GM12878 (cell line): ENCODE measurements around the gene LARP6. TPM values are rescaled to one million over a fixed set of nuclear protein-coding genes. Genes with fewer than 3 reads are reported as not detected.

Experiments used
- ATAC-seq: fragments of 200-7000 bp; cut with Tn5 transposase; 3 replicates; pipeline ENCODE4 v1.9.1; 2020; ENCODE audit warnings: mild to moderate bottlenecking, moderate library complexity
- BruUV-seq: library from RNA; stranded (reverse); fragments of 400-500 nt; replicated peaks from 2 replicates; lab custom pipeline; 2021; lab: Mats Ljungman, UMichigan
- CTCF ChIA-PET: fragments of 300-600 bp; sonication (Branson Sonifier 250); formaldehyde crosslinking; extraction: SDS; loops from one replicate; lab custom pipeline; 2021; ENCODE audit warnings: inconsistent platforms; lab: Yijun Ruan, JAX
- POLR2A ChIA-PET: fragments of 350-600 bp; formaldehyde crosslinking; extraction: SDS; loops from one replicate; lab custom pipeline; 2021; ENCODE audit warnings: inconsistent platforms; lab: Charles Lee
- RAD21 ChIA-PET: fragments of 300-600 bp; sonication (Branson Sonifier 250); formaldehyde crosslinking; loops from one replicate; lab custom pipeline; 2023; ENCODE audit warnings: antibody characterized with exemption; ENCODE audit not compliant: unreplicated experiment; lab: Charles Lee
- SMC1A ChIA-PET: fragments of 300-600 bp; sonication (Branson Sonifier 250); formaldehyde crosslinking; loops from one replicate; lab custom pipeline; 2023; ENCODE audit not compliant: unreplicated experiment, uncharacterized antibody; lab: Charles Lee
- DNase-seq: peaks from one replicate; pipeline ENCODE4 v3.0.0-alpha.2; 2011; ENCODE audit warnings: low read depth, low spot score
- FAIRE-seq: peaks from 3 replicates; lab custom pipeline; 2011; peaks lifted over from hg19 to GRCh38; lab: Jason Lieb, UNC
- H2AFZ ChIP-seq: 2 replicates; pipeline ENCODE4 v1.6.0; 2011; ENCODE audit warnings: low read depth, low read length, control low read depth; ENCODE audit not compliant: control insufficient read depth
- H3K27ac ChIP-seq: 2 replicates; pipeline ENCODE4 v1.5.1; 2011; ENCODE audit warnings: control low read depth; ENCODE audit not compliant: control insufficient read depth, insufficient read depth
- H3K27me3 ChIP-seq, 2 experiments: replicated peaks in 1 of 2; 2 replicates each; pipeline versions ENCODE4 v1.6.0 to v1.6.1; 2011; ENCODE audit warnings: low read length in 1 of 2; ENCODE audit not compliant: control insufficient read depth in 2 of 2, insufficient read depth in 2 of 2
- H3K36me3 ChIP-seq, 2 experiments: 2 replicates each; pipeline ENCODE4 v1.5.1; 2011; ENCODE audit warnings: low read length in 1 of 2; ENCODE audit not compliant: control insufficient read depth in 2 of 2, insufficient read depth in 2 of 2
- H3K4me1 ChIP-seq: 2 replicates; pipeline ENCODE4 v1.6.1; 2011; ENCODE audit warnings: mild to moderate bottlenecking, low read length, moderate library complexity, mixed read lengths; ENCODE audit not compliant: control insufficient read depth, insufficient read depth
- H3K4me2 ChIP-seq: 2 replicates; pipeline ENCODE4 v1.6.0; 2011; ENCODE audit warnings: control low read depth; ENCODE audit not compliant: control insufficient read depth, insufficient read depth
- H3K4me3 ChIP-seq: fragments of 200-600 bp; sonication (generic); 2 replicates; pipeline ENCODE4 v1.5.1; 2016
- H3K79me2 ChIP-seq: 2 replicates; pipeline ENCODE4 v1.6.0; 2011; ENCODE audit warnings: low read length; ENCODE audit not compliant: control insufficient read depth, insufficient read depth
- H3K9ac ChIP-seq: 2 replicates; pipeline ENCODE4 v1.8.0; 2011; ENCODE audit warnings: low read length, control low read depth, mixed read lengths; ENCODE audit not compliant: control insufficient read depth, insufficient read depth
- H3K9me3 ChIP-seq: replicated peaks from 3 replicates; pipeline ENCODE4 v1.5.1; 2011; ENCODE audit warnings: mild to moderate bottlenecking, low read length; ENCODE audit not compliant: control insufficient read depth, insufficient read depth
- H4K20me1 ChIP-seq: 2 replicates; pipeline ENCODE4 v1.6.0; 2011; ENCODE audit not compliant: control insufficient read depth, insufficient read depth
- ATF3 ChIP-seq: IDR thresholded peaks from 2 replicates; pipeline ENCODE4 v1.6.1; 2011; ENCODE audit warnings: low read depth, mild to moderate bottlenecking, low read length, moderate library complexity, borderline replicate concordance; ENCODE audit errors: extremely low read depth
- BCLAF1 ChIP-seq: fragments of 450-650 bp; IDR thresholded peaks from 2 replicates; pipeline ENCODE4 v1.6.1; 2017; ENCODE audit warnings: antibody characterized with exemption, mild to moderate bottlenecking, moderate library complexity
- BHLHE40 ChIP-seq, 2 experiments: fragments of 450-650 bp in 1 of 2; IDR thresholded peaks; 2 replicates each; pipeline ENCODE4 v1.6.1; 2011 to 2017; ENCODE audit warnings: low read depth in 2 of 2, borderline replicate concordance in 1 of 2, improper control_type of control experiment in 1 of 2, low read length in 1 of 2, mild to moderate bottlenecking in 1 of 2
- KLF5 ChIP-seq: fragments of 450-650 bp; IDR thresholded peaks from 2 replicates; pipeline ENCODE4 v1.6.1; 2014; ENCODE audit warnings: mild to moderate bottlenecking; ENCODE audit not compliant: partially characterized antibody
- MEF2A ChIP-seq: IDR thresholded peaks from 2 replicates; pipeline ENCODE4 v1.6.1; 2011; ENCODE audit warnings: low read depth, mild to moderate bottlenecking, low read length, moderate library complexity; ENCODE audit not compliant: insufficient read depth
- PAX5 ChIP-seq: IDR thresholded peaks from 2 replicates; pipeline ENCODE4 v1.6.1; 2011; ENCODE audit warnings: low read depth, low read length, borderline replicate concordance
- POLR2A ChIP-seq: IDR thresholded peaks from 2 replicates; pipeline ENCODE4 v1.6.1; 2011; ENCODE audit warnings: low read depth, mild to moderate bottlenecking, low read length
- SIX5 ChIP-seq: IDR thresholded peaks from 2 replicates; pipeline ENCODE4 v1.6.1; 2011; ENCODE audit warnings: mild to moderate bottlenecking, low read depth, low read length, moderate library complexity; ENCODE audit not compliant: severe bottlenecking
- SMC3 ChIP-seq: IDR thresholded peaks from 2 replicates; pipeline ENCODE4 v1.6.1; 2011; ENCODE audit warnings: low read length, improper control_type of control experiment, borderline replicate concordance
- SPI1 ChIP-seq: IDR thresholded peaks from 2 replicates; pipeline ENCODE4 v1.6.1; 2011; ENCODE audit warnings: low read depth, mild to moderate bottlenecking, low read length, moderate library complexity, borderline replicate concordance; ENCODE audit not compliant: insufficient read depth
- STAT1 ChIP-seq: fragments of 450-650 bp; conservative IDR thresholded peaks from 2 replicates; pipeline ENCODE4 v1.6.1; 2014; ENCODE audit warnings: antibody characterized with exemption, mild to moderate bottlenecking
- WGBS: methylation state at CpG from one replicate; pipeline ENCODE4 v1.1.6; 2016; ENCODE audit warnings: low lambda C conversion rate; ENCODE audit not compliant: insufficient replicate concordance, insufficient coverage; ENCODE audit errors: missing lambda C conversion rate; 5-methylcytosine and 5-hydroxymethylcytosine counted together
- in situ Hi-C: fragments of 300-500 bp; cut with MboI; formaldehyde crosslinking; loops from 9 replicates; pipeline ENCODE4 v1.14.3; 2018; ENCODE audit warnings: mixed read lengths
- intact Hi-C: fragments of 100-400 bp; cut with micrococcal nuclease; formaldehyde crosslinking; loops from one replicate; pipeline ENCODE4 v1.14.2; 2022; ENCODE audit not compliant: unreplicated experiment
- polyA plus RNA-seq, 11 experiments: library from polyadenylated mRNA; depleted of rRNA in 4 of 11; unstranded in 6 of 11; stranded (reverse) in 5 of 11; fragments of >200 nt; fragmentation: Nextera tagmentation in 4 of 11; fragmentation: Illumina TruSeq in 1 of 11; extraction: Ambion mirVana in 4 of 11; extraction: Trizol in 1 of 11; gene quantifications; 1 replicate in 1 of 11; 2 replicates in 10 of 11; pipeline versions ENCODE4 v1.2.1 to v1.2.3, GENCODE V29; 2011 to 2016; ENCODE audit warnings: inconsistent platforms in 2 of 11, missing spikeins in 2 of 11, low read depth in 1 of 11
- total RNA-seq, 4 experiments: library from RNA; depleted of rRNA in 3 of 4; stranded (reverse); fragments of >200 nt in 3 of 4; fragmentation: Illumina TruSeq in 1 of 4; extraction: Trizol in 1 of 4; gene quantifications; 2 replicates each; pipeline versions ENCODE4 v1.2.1 to v1.2.3, GENCODE V29; 2013 to 2021

The LARP6 gene
- total and polyA plus RNA-seq, 10 of the 15 experiments (the other 5 are each of a cell fraction or from before 2014, with no cell fraction given), result 0.74 to 14.6 (median 3.9) TPM

DNA sequence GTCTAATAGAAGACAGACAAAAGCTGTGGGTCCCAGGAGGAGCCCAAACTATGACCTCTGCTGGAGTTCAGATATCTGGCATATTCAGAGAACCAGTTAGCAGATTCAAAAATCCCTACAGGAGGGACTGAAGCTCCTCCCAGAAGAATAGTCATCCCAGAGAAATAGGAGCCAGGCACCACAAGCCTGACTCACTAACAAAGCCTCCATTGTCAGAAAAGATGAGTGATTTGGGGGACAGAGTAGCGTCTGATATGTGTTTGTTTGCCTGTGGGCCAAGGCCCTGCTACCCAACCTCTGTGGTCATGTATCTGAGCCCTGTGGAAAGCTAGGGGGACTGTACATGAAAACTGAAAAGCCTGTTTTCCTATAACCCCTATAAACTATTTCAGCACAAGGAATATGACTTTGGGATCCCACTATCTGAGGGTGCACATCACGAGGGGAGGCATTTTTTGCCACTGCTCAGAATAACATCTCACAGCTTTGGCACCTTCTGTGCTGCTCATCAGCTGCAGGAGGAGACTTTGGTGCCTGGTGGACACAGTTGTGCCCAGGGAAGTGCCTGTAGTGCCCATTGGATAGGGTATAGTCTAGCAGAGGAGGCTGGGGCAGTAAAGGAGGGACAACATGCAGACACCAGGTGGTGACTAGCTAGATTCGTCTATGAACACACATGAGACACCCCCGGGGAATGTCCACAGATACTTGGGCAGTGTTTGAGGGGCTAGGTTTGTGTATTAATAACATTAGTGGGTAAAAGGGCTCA lies 9.7 kb upstream of the LARP6 start:
- in situ Hi-C loops, result no loop called here
- RAD21 ChIA-PET, result no interaction called here
- Histone ChIP-seq H3K4me2 (no peak overlapping the region), H3K9ac (no peak overlapping the region), H3K4me1 (no peaks in the 10 kb centered on the region), H4K20me1 (no peaks in the 10 kb centered on the region), H3K27ac (no peak overlapping the region), H3K36me3 (no peaks in the 10 kb centered on the region), H3K79me2 (no peaks in the 10 kb centered on the region), H3K4me3 (no peak overlapping the region)
- CTCF ChIA-PET, result no interaction called here
- no TSS peak for BruUV-seq
- DNase-seq, result no peak
- 60% methylated on average over 4 of the region's 4 CpGs for WGBS
- intact Hi-C loops, result no loop called here
- no peak for FAIRE-seq
- POLR2A ChIA-PET, result no interaction called here
- no peak for ATAC-seq
- TF ChIP-seq BCLAF1, result no peak
- no peak for TF ChIP-seq SPI1
- TF ChIP-seq PAX5, result no peak
- TF ChIP-seq BHLHE40 (IDR thresholded peaks at IDR 0.05; ENCODE audit: borderline replicate concordance in 1 of 2, low read depth in 2 of 2, low read length in 1 of 2), result no peak
- TF ChIP-seq KLF5, result no peak
- no peak for TF ChIP-seq SMC3
- TF ChIP-seq MEF2A, result no peak
- TF ChIP-seq ATF3, result no peak
- no peak for TF ChIP-seq SIX5
- TF ChIP-seq STAT1, result no peak
- TF ChIP-seq POLR2A, result no peak
- TF ChIP-seq, all 136 proteins: peak for 0
- H2AFZ ChIP-seq, result no peak overlapping the region
- SMC1A ChIA-PET, result no interaction called here
- no peaks in the 10 kb centered on the region; a peak in 1 of 4 replicates for H3K27me3 ChIP-seq
- H3K9me3 ChIP-seq, result no peaks in the 10 kb centered on the region
